Astrocyte of the cerebellum (primary cell): ENCODE data around the gene TOMM20.
"Not testable (repeated sequence)": the region's sequence is repeated elsewhere in the genome, so short reads cannot be mapped to it uniquely, and the experiment has no call there.

ENCODE experiments used
- DNase-seq: peaks from one replicate; pipeline ENCODE4 v3.0.0-alpha.2; 2011; ENCODE audit warnings: low read depth
- H3K4me3 ChIP-seq: 2 replicates; pipeline ENCODE4 v1.5.1; 2011; ENCODE audit warnings: mild to moderate bottlenecking, low read depth, low read length, moderate library complexity
- in situ Hi-C: cut with HindIII; loops from 2 replicates; pipeline ENCODE4 v1.10.0; 2017; ENCODE audit warnings: low sequenced_read_pairs
- TF ChIP-seq, protein P1 (sequence below): IDR thresholded peaks from 2 replicates; pipeline ENCODE4 v1.5.1; 2012; ENCODE audit warnings: low read length, low read depth, moderate library complexity, mild to moderate bottlenecking; ENCODE audit errors: missing control alignments

TOMM20 gene

DNA sequence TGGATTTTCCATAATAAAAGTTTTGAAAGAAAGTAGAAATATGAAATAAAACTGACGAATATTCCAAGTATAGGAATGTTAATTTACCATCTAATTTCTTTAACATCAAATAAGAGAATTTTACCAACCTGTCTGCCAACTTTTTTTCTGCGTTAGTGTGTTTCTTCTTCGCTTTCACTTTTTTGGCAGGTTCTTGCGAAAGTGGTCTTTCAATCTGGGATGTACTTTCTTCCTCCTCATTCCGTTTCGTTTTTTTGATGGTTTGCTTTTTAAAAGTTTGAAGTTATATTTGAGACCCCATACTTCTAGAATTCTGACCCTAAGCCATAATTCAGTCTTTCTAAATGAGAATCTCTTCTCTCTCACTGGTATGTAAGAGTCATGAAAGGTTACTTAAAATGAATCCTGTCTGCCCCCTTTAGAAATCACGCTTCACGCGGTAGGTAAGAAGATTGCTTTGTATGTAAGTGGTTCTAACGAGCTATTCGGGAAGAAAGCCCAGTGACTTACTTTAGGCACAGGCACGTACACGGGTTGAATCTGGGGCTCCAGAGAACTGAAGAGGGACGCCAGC lies 31.8 kb upstream of the TOMM20 start:
- in situ Hi-C loops = no loop called here
- TF ChIP-seq, protein P1, sequence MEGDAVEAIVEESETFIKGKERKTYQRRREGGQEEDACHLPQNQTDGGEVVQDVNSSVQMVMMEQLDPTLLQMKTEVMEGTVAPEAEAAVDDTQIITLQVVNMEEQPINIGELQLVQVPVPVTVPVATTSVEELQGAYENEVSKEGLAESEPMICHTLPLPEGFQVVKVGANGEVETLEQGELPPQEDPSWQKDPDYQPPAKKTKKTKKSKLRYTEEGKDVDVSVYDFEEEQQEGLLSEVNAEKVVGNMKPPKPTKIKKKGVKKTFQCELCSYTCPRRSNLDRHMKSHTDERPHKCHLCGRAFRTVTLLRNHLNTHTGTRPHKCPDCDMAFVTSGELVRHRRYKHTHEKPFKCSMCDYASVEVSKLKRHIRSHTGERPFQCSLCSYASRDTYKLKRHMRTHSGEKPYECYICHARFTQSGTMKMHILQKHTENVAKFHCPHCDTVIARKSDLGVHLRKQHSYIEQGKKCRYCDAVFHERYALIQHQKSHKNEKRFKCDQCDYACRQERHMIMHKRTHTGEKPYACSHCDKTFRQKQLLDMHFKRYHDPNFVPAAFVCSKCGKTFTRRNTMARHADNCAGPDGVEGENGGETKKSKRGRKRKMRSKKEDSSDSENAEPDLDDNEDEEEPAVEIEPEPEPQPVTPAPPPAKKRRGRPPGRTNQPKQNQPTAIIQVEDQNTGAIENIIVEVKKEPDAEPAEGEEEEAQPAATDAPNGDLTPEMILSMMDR = no peak
- peak; percentile 47 for DNase-seq
- peak overlapping the region; percentile 65 for H3K4me3 ChIP-seq

DNA sequence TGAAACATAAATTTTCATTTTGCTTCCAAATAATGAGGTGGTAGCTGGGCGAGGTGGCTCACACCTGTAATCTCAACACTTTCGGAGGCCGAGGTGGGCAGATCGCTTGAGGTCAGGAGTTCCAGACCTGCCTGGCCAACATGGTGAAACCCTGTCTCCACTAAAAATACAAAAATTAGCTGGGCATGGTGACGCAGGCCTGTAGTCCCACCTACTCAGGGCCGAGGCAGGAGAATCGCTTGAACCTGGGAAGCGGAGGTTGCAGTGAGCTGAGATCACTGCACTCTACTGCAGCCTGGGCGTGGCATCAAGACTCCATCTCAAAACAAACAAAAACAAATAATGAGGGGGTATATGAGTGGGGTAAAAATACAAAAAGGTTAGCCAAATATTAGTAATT lies 31.3 kb upstream of the TOMM20 start:
- peak overlapping the region; percentile 65 for H3K4me3 ChIP-seq
- DNase-seq, in situ Hi-C loops: not testable (repeated sequence)

DNA sequence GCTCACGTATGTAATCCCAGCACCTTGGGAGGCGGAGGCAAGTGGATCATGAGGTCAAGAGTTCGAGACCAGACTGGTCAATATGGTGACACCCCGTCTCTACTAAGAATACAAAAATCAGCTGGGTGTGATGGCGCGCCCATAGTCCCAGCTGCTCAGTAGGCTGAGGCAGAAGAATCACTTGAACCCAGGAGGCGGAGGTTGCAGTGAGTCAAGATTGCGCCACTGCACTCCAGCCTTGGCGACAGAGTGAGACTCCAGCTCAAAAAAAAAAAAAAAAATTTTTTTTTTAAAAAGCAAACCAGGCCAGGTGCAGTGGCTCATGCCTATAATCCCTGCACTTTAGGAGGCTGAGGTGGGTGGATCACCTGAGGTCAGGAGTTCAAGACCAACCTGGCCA lies 30.6 kb upstream of the TOMM20 start:
- DNase-seq, in situ Hi-C loops, H3K4me3 ChIP-seq: not testable (repeated sequence)

DNA sequence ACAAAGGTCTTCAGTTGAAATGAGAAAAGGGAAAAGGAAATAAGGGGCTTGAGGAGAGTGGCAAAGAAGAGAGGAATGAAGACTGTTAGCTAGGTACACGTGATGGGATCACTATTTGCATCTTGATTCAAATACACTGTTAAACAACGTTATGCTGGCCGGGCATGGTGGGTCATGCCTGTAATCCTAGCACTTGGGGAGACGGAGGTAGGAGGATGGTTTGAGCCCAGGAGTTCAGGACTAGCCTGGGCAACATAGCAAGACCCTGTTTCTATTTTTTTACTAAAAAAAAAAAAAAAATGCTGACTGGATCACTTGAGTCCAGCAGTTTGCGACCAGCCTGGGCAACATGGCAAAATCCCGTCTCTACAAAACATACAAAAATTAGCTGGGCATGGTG lies 30.0 kb upstream of the TOMM20 start:
- H3K4me3 ChIP-seq = no peak overlapping the region
- in situ Hi-C loops = no loop called here
- TF ChIP-seq, protein P1 = no peak
- DNase-seq = no peak

DNA sequence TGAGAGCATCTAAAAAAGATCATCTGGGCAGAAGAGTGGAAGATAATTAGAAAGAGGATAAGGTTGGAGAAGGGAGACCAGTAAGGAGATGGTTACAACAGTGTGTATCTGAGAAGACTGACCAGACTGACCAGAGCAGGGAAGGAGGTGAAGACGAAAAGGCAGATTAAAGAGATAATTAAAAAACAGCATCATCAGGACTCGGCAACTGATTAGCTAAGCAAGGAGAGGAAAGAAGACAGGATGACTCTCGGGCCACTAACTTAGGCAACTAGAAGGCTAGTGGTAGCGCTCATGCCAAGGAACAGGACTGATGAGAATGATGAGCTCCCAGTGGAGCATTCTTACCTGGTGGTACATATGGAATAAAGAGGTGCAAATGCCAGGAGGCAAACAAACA lies 28.5 kb upstream of the TOMM20 start:
- no peak for DNase-seq
- in situ Hi-C loops = no loop called here
- TF ChIP-seq, protein P1 = no peak
- no peak overlapping the region for H3K4me3 ChIP-seq

DNA sequence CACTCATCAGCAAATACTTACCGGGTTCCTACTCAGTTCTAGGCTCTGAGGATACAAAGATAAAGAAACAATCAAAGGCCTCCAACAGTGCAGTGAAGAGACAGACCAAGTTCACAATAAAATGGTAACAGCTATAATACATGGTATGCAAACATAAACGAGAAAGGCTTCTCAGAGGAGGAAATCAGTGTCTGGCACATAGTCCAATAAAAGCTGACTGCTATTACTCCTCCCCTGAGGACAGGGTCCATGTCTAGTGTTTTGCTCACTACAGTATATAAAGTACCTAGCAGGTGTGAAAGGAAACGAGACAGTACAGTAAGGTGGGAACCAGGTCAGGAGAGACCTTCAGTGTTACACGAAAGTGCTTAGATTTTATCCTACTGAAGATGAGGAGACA lies 28.1 kb upstream of the TOMM20 start:
- TF ChIP-seq, protein P1 = no peak
- no peak for DNase-seq
- no peak overlapping the region for H3K4me3 ChIP-seq
- in situ Hi-C loops = no loop called here

DNA sequence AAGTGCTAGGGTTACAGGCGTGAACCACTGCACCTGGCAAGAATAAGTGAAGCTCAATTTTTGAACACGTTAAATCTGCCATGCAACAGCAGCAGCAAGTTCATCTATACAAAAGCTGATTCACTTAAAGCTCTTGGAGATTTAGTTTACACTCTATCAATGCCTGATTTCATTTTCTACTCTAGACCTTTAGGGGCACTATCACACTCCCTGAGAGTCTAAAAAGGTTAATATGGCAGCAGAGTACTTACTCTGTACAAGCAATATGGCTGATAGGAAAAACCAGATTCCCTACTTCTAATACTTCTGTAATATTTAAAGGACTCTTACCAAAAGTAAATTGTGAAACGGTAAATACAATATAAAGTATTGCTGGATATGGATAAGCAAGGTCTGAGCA lies 27.6 kb upstream of the TOMM20 start:
- in situ Hi-C loops = no loop called here
- H3K4me3 ChIP-seq = no peak overlapping the region
- TF ChIP-seq, protein P1 = no peak
- no peak for DNase-seq

DNA sequence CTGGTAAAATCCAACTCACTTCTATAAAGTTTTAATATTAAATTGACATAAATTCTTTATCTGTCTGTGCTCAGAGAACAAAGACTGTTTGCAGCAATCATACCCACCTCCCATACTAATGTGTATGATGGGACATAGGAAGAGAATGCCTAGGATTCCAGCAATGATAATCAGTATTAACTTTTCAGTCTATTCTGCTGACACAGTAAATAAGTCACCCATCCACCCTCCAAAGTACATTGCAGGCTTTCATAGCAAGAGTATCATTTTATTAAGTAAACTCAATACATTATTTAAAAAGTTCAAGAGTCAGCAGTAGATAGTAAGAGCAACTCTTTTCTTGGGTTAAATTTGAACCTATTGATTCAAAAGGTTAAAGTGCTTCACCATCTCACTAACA lies 23.6 kb upstream of the TOMM20 start:
- TF ChIP-seq, protein P1 = no peak
- in situ Hi-C loops = no loop called here
- no peak overlapping the region for H3K4me3 ChIP-seq
- DNase-seq = no peak
